ENCODE results near the gene ZNF785.
A peak's percentile ranks its signal among the peaks of the same experiment; 100 is the strongest.
"Not testable (repeated sequence)": the region's sequence is repeated elsewhere in the genome, so short reads cannot be mapped to it uniquely, and the experiment has no call there.

Gene ZNF785

GRCh38 chr16:30585400-30586191 is at the start of gene ZNF785:
TSS of gene ZNF785 (minus strand) at chr16:30585697. CDS start at chr16:30585611, 86 bp downstream.
- DNase-seq = peak; percentile 97

GRCh38 chr16:30633526-30633925 is 48.0 kb upstream of the ZNF785 start:
- DNase-seq = no peak

- not testable (repeated sequence) for DNase-seq
These were observed 47.0 kb upstream of the ZNF785 start for GRCh38 chr16:30632454-30632853.

GRCh38 chr16:30628628-30629540 is 43.4 kb upstream of the ZNF785 start:
- DNase-seq = peak; percentile 79

GRCh38 chr16:30626236-30626635 is 40.7 kb upstream of the ZNF785 start:
- DNase-seq = no peak

- DNase-seq = peak; percentile 74
These were observed 38.2 kb upstream of the ZNF785 start for GRCh38 chr16:30623536-30624283.

GRCh38 chr16:30622455-30623032 is 37.0 kb upstream of the ZNF785 start:
- no peak for DNase-seq

GRCh38 chr16:30621765-30622164 is 36.3 kb upstream of the ZNF785 start:
- no peak for DNase-seq

- DNase-seq = no peak
These were observed 34.7 kb upstream of the ZNF785 start for GRCh38 chr16:30620169-30620568.

- no peak for DNase-seq
These were observed 34.1 kb upstream of the ZNF785 start for GRCh38 chr16:30619638-30620037.

- DNase-seq = peak; percentile 25
These were observed 33.7 kb upstream of the ZNF785 start for GRCh38 chr16:30619202-30619601.

GRCh38 chr16:30615358-30616091 is 30.0 kb upstream of the ZNF785 start:
- peak; percentile 72 for DNase-seq

- DNase-seq = peak; percentile 96
These were observed 24.7 kb upstream of the ZNF785 start, which contains the start of gene ZNF689 for GRCh38 chr16:30609926-30610839. TSS of gene ZNF689 (minus strand) at chr16:30610389. CDS start at chr16:30610041, 348 bp downstream.

- DNase-seq = no peak
These were observed 23.8 kb upstream of the ZNF785 start for GRCh38 chr16:30609002-30609925.

GRCh38 chr16:30606004-30606403 is 20.5 kb upstream of the ZNF785 start:
- DNase-seq = no peak

GRCh38 chr16:30605158-30605557 is 19.7 kb upstream of the ZNF785 start:
- peak; percentile 51 for DNase-seq

GRCh38 chr16:30604316-30604947 is 18.9 kb upstream of the ZNF785 start:
- no peak for DNase-seq

- DNase-seq = no peak
These were observed 18.4 kb upstream of the ZNF785 start for GRCh38 chr16:30603945-30604315.

Measured in inflammatory macrophage treated with lipopolysaccharide for 4 hours (primary cell).